HG03025 (cell line): ENCODE data around the gene RGS11.

ENCODE experiments used
- ATAC-seq: cut with Tn5 transposase; IDR thresholded peaks from one replicate; pipeline ENCODE4 v1.9.1; 2021; ENCODE audit warnings: mild to moderate bottlenecking, moderate library complexity; ENCODE audit not compliant: unreplicated experiment, low FRiP score

Gene RGS11

GRCh38 chr16:297832-298231, 22.1 kb upstream of the RGS11 start:
- no peak for ATAC-seq

- ATAC-seq = no peak
Observed at GRCh38 chr16:296806-297510, 21.2 kb upstream of the RGS11 start.

DNA sequence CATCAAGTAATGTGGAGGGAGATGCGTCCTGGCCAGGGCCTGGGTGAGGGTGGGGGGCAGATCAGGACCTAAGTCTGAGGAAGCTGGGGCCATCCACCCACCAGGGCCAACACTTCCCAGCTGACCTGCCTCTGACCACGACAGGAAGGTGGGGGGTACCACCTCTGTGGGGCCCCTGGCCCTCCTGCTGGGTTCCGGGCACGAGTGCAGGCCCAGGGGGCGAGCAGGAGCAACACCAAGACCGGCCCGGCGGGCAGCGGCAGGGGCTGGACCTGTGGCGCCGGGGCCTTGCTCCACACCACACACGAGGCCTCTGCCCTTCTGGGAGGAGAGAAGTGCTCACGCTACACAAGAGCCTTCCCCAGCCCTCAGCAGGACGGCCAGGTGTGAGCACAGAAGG, 20.5 kb upstream of the RGS11 start:
- ATAC-seq = no peak

DNA sequence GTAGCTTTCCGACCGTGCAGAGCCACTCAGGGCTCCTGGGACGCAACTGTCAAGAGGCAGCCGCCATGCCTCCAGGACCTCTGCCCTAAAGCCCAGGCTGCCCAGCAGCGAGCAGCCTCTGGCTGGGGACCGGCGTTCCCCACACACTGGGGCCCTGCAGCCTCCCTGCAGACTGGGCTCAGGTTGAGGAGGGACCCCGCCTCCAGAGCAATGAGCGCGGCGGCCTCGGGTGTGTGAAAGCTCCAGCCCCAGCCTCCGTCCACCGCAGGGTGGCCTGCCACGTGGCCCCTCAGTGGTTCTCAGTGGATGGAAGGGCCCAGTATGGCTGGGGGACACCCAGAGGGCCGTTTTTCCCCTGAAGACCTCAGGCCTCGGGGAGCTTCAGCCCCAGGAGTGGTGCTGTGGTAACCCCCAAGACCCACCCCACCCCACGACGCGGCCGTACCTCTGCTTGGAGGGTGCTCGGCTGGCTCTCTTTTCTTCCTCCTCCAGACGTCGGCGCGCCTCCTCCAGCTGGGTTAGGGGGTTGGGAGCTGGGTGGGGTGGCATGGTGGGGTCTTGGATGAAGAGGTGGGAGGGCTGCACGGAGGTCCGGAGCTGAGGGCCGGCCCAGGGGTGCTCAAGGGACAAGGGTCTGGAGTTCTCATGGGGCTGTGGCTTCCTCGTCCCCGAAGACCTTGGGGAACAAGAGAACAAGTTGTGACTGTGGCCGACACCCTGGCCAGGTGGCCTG, 17.5 kb upstream of the RGS11 start:
- no peak for ATAC-seq

- ATAC-seq = no peak
Observed at GRCh38 chr16:291539-291938, 15.8 kb upstream of the RGS11 start.

GRCh38 chr16:290681-291405, 15.1 kb upstream of the RGS11 start:
- ATAC-seq = no peak

DNA sequence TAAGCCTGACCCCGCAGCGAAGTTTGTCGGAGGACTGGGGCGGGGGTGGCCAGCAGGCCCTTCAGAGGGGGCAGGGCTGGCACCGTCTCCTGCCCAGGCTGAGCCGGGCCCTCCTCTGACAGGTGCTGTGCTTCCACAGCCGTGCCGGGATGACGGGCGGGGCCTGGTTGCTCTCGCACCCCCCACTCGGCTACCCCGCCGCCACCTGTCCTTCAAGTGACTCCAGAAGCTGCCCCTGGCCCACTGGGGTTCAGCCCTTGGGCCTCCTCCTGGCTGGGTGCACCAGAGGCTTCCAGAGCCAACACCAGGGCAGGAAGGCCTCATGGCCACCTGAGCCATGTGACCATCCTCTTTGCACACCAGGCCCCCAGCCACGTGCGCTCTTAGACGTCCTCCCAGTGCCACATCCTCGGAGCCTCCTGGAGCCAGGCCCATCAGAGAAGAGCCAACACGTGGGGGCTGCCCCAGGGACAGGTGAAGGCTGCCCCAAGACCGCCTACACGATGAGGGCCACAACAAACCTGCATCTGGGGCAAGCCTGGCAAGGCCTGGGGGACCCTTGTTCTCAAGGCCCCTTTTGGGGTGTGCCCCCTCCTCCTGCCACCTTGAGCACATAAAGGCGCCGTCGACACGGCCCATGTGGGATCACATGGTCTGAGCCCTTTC, 14.4 kb upstream of the RGS11 start:
- ATAC-seq = no peak

DNA sequence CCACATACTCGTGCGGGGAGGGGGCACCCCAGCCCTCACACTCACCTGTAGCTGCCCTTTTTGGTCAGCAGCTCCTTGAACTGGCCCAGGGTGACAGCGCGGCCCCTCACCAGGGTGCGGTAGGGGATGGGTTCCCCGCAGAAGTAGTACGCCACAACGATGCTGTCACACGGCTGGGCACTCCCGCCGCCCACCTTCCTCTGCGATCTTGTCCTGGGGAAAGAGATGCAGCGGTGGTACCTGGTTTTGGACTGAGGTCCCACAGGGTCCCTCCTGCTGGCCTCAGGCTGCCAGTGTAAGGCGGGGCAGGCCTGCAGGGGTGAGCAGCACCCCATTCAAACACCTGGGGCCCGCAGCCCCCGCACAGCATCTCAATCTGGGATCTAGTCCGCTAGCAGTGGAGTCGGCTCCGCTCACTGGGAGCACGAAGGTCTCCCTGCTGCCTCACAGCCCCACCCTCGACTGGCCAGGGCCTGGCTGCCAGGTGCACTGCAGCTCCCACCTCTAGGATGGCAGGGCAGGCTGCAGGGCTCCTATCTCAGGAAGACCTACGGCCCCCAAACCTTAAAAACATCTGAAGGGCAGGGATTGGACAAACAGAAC, 13.8 kb upstream of the RGS11 start:
- ATAC-seq = no peak

DNA sequence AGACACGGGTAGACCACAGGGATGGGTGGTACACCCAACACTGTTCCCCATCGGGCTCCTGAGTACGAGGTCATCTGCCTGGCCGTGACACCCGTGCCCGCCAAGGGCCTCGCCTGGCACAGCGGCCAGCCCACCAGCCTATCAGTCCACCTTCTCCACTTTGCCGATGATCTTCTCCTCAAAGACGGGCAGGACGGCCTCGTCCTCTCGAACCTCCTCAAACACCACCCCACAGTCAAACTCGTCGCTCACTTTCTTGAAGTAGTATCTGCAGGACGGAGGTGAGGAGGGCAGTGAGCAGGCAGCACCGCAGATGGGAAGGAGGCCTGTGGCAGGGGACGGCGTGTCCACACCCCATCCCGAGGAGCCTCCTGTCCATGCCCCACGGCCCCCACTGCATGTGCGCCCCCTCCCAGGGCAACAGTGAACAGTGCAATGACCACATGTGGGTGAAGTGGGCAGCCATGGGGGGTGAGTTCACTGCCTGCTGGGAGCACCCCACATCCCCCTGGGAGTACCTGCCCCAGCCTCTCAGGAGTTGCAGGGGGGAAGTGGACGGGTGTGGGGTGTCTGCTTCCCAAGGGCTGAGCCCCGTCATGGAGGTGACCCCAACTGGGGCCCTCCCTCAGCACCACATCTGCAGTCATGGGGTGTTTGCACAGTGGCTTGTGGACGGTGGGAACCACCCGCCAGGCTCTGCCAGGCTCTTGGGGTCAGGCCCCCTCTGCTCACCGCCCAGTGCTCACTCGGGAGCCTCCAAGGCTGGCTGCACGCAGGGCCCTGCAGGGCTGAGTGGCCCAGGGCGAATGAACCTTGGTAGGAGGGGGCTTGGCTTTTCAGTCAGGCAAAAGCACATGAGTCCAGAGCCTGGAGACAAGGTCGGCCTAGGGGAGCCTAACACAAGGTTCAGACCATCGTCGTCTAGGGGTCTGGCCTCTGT, 12.5 kb upstream of the RGS11 start:
- no peak for ATAC-seq

- ATAC-seq = no peak
Observed at GRCh38 chr16:287298-287811, 11.6 kb upstream of the RGS11 start.

- ATAC-seq = no peak
Observed at GRCh38 chr16:286491-287297, 10.9 kb upstream of the RGS11 start.

GRCh38 chr16:285146-286055, 9.7 kb upstream of the RGS11 start:
- ATAC-seq = no peak

- no peak for ATAC-seq
Observed at GRCh38 chr16:284204-285120, 8.7 kb upstream of the RGS11 start.

DNA sequence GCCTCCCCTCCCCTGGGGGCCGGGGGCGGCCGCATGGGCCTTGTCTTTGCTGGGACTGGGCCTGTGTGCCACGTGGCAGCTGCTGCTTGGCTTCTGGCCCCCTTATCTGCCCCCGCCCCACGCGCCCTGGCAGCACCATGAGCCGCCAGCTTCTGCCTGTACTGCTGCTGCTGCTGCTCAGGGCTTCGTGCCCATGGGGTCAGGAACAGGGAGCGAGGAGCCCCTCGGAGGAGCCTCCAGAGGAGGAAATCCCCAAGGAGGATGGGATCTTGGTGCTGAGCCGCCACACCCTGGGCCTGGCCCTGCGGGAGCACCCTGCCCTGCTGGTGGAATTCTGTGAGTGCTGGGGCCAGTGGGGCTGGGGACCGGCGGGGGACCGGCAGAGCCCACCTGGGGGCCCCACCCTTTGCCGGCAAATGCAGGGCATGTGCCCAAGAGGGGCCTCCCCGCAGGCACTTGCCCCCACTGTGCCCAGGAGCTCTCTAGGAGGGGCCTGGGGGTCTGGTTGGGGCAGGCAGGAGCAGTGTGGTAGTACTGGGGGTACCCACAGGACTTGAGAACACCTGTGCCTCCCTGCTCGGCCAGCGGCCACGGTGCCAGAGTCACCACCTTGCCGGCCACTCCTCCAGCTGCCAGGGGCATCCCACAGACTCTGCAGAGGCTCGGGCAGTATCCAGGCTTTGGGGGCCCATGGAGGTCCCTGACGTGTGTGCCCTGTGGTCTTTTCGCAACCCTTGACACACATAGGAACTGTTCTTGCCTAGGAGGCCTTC, 7.5 kb upstream of the RGS11 start, which contains the start of gene PDIA2:
TSS of gene PDIA2 (plus strand) at position 132 of the 773 bp plus-strand sequence. CDS start at position 138, 6 bp downstream.
- ATAC-seq = no peak

GRCh38 chr16:282491-282890, 6.7 kb upstream of the RGS11 start:
- no peak for ATAC-seq
